Forelimb muscle (tissue), 1 donor: Measurements from ENCODE around the gene RAB7A. TPM values are rescaled to one million over a fixed set of nuclear protein-coding genes. Genes with fewer than 3 reads are reported as not detected.
"Not testable (repeated sequence)": the region's sequence is repeated elsewhere in the genome, so short reads cannot be mapped to it uniquely, and the experiment has no call there.

Experiments
- DNase-seq: peaks from one replicate; pipeline ENCODE4 v3.0.0-alpha.2; 2013; ENCODE audit warnings: low read depth
- polyA plus RNA-seq: library from polyadenylated mRNA; unstranded; fragments of 120-200 nt; gene quantifications from one replicate; pipeline ENCODE4 v1.2.1, GENCODE V29; 2013; ENCODE audit not compliant: insufficient read length

RAB7A gene
- polyA plus RNA-seq, 1 donor, result 134 TPM

DNA sequence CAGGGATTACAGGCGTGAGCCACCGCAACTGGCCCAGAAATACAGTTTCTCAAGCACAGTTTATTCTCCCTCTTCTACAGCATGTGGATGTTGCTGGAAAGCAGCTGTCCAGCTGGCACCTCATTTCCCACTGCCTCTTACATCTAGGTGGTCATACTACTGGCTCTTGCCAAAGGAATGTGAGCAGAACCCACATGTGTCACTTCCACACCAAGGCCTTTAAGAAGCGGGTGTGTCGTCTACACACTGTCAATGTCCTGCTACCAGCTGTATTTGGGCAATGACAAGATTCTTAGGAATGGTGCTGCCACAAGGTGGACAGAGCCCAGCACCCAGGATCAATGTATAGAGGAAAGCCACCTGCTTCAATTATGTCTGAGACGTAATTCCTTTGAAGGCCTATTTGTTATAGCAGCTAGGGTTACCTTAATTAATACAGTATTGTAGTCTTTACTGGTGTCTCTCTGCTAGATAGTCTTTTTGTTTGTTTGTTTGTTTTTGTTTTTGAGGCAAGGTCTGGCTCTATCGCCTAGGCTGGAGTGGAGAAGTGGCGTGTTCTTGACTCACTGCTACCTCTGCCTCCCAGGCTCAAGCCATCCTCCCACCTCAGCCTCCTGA is 15.1 kb upstream of the RAB7A start:
- no peak for DNase-seq

DNA sequence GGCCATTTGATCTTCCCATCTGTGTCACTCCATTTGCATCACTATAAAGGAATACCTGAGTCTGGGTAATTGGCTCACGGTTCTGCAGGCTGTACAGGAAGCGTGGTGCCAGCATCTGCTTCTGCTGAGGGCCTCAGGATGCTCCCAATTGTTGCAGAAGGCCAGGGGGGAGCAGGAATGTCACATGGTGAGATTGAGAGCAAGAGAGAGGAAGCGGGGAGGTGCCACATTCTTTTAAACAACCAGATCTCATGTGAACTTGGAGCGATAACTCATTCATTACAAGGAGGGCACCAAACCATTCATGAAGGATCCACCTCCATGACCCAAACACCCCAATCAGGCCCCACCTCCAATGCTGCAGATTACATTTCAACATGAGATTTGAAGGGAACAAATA is 13.1 kb upstream of the RAB7A start:
- no peak for DNase-seq

DNA sequence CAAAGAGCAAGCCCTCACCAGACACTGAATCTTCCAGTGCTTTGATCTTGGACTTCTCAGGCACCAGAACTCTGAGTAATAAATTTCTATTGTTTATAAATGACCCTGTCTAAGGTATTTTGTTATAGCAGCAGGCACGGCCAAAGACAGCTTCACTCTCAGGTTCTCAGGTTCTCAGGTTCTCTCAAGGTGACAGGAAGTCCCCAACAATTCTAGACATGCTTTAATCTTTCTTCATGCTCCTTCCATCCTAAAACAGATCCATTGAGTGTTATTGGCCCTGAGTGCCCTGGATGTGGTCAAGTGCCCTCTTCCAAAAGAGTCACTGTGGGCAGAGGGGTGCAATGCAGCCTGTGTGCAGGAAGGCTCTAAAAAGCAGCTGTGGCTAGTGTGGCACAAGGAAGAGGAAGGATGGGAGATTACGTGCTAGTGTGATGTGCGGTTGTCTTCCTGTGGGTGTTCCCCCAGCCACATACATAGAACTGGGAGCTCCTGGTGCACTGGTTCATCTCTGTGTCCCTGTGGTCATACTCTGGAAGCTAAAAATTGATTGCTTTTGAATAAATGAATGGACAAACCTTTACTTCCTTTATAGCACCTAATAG is 11.0 kb upstream of the RAB7A start:
- DNase-seq, result no peak

DNA sequence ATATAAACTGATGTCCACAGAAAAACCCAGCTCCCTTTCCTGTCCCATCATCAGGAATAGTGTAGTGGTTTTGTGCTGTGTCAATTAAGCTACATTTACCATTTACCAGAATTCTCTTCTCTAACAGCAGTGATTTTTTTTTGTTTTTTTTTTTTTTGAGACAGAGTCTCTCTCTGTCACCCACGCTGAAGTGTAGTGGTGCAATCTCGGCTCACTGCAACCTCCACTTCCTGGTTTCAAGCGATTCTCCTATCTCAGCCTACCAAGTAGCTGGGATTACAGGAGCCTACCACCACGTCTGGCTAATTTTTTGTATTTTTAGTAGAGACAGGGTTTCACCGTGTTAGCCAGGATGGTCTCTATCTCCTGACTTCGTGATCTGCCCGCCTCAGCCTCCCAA is 7.1 kb upstream of the RAB7A start:
- DNase-seq, result not testable (repeated sequence)

DNA sequence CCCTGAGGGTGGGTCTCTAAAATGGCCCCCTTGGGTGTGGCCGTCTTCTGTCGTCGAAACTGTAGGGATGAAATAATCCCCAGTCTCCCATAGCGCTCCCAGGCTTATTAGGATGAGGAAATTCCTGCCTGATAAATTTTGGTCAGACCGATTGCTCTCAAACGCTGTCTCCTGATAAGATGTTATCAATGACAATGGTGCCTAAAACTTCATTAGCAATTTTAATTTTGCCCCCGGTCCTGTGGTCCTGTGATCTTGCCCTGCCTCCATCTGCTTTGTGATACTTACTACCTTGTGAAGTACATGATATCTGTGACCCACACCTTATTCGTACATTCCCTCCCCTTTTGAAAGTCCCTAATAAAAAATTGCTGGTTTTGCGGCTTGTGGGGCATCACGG is 5.1 kb upstream of the RAB7A start:
- no peak for DNase-seq

DNA sequence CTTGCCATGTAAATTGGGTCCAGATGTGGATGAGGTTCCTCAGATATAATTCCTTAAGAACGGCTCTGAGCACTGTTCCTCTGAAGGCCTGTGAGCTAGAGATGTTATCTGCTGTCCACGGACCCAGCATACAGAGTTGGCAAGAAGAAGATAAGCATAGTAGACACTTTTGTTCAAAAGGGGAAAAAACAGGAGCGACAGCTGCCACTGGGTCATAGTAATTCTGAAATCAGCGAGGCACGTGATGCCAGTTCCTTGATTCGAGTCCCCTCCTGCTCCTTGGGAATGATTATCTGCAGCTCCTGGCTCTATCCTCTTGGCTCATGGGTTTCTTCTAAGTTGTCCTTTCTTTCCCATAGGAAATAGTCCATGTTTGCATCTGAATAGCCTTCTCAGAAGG is 2.5 kb upstream of the RAB7A start:
- DNase-seq, result no peak

DNA sequence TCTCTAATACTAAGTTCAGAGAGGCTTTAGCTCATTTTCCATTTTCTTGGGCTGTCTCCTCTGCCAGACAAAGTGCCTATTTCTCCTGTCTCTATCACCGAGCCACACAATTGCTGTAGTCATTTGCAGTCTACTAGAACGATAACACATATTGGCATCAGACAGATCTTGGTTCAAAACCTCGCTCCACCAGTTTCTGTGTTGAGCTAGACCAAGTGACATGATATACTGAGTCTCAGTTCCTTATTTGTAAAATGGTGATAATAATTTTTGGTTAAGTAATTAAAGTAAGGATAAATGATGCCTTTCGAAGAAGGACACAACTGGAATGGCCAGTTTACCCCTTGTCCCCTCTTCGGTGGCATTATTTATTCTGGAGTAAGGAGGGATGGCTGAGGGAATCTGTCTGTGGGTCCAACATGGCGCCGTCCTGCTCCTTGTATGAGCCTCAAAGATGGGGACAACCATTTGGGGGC is 398 bp upstream of the RAB7A start:
- no peak for DNase-seq

DNA sequence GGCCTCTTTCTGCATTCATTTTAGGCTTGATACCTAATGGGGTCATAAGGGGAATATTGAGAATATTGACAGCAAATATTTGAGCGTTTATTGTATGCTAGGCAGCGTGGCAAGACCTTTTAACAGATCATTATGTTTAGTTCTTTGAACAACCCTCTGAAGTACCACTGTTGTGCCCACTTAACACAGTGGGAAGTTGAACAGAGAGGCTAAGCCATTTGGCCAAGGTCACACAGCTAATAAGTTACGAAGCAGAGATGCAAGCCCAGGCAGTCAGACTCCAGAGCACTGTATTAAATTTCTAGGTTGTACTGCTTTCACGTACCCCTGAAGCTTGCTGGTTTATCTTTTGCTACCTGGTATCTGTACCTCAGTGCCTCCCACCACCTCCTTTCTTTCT is 1.1 kb downstream of the RAB7A start:
- no peak for DNase-seq

DNA sequence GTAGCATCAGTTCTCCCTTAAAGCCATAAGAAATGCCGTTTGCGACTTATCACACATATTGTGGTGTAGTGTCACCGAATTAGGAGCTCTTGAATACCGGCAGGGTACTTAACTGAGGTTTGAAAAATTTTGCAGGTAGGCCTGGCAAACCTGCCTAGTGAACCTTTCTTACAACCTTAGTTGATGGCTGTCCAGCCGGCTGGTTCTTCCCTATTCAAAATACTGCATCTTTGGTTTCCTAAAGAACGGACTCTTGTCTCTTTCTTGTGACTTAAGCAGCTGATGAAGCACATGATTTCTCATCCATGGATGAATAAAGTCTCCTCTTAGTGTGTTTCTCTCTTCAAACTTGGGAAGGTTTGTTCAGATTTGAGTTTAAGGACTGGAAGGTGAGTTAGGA is 1.5 kb downstream of the RAB7A start:
- no peak for DNase-seq

DNA sequence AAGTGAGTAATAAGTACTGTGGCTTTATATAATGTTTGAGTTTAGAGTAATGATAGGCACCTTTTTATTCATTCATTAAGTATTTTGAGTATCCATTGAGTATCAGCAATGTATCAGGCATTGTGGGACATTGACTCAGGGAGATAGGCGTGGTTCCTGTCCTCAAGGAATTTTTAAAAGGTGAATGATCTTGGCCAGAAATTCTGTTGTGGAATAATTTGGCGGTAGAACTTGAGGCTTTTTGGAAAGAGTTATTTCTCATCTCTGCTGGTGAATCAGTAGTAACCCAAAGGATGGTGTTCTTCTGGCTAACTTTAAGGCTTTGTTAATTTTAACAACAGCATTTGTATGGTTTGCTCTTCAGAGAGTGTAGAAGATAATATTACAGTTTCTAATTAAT is 2.0 kb downstream of the RAB7A start:
- DNase-seq, result no peak

DNA sequence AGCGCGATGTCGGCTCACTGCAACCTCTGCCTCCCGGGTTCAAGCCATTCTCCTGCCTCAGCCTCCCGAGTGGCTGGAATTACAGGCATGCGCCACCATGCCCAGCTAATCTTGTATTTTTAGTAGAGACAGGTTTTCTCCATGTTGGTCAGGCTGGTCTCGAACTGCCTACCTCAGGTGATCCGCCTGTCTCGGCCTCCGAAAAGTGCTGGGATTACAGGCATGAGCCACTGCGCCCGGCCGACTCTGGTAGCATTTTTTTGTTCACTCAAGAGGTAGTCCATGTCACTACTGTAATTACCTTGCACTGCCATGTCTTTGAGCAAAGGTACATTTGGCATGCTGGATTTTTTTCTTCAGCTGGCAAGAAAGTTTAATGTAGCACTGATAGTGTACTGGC is 2.5 kb downstream of the RAB7A start:
- not testable (repeated sequence) for DNase-seq

DNA sequence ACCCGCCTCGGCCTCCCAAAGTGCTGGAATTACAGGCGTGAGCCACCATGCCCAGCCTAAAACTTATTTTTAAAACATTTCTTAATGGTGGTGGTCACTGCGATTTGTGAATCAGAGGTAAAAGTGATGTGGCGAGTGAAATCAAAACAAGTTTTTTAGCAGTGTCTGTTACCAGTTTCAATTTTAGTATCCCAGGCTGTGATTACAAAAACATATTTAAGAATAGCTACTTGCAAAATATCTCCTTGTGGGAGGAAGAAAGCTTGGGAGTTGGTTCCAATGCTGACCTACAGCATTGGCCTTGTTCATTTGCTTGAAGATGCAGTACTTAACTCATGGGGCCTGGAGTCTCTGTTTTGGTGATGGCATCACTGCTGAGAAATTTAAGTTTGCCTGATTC is 4.5 kb downstream of the RAB7A start:
- no peak for DNase-seq

DNA sequence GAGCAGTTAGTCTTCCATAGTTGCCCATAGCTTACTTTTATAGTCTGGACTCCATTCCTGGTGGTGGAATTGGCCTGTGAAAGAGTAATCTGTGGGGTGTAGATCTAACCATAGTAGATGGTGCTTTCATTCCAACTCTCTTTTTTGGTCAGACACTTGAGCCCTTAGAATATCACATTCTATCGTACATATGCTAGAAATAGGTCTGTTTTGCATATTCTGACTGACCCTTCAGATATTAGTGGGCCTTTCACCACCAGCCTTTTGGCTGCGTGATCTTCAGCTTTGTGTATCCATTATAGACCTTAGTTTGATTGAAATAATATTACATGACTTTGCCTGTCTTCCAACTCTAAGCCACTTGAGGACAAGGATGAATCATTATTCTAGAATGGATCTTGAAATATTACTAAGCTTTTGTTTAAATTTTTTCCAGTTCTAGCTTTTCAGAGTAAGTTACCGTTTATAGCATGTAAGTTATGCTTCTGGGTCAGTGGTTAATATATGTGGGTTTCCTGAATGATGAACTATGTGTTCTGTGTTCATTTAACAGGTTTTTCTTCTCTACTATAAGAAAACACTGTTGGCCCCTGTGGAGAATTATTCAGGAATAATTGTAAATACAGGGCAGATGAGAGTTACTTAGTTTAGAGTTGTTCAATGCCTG is 8.7 kb downstream of the RAB7A start:
- no peak for DNase-seq

DNA sequence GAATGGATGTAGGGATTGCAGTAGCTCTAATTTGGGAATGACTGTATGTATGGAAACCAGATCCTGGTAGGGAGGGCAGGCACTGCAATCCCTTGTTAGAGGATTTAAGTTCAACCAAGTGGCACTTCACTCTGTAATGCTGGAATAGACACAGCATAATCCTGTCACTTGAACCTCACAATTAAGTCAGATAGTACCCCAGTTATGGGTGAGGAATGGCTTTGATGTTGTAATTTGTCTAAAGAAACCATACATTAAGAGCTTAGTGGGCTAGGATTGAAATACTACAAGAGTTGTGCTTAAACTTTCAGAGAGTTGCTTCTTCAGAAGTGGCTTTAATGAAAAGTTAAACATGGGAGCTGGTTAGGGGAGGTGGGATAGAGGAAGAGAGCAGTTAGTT is 9.3 kb downstream of the RAB7A start:
- no peak for DNase-seq

DNA sequence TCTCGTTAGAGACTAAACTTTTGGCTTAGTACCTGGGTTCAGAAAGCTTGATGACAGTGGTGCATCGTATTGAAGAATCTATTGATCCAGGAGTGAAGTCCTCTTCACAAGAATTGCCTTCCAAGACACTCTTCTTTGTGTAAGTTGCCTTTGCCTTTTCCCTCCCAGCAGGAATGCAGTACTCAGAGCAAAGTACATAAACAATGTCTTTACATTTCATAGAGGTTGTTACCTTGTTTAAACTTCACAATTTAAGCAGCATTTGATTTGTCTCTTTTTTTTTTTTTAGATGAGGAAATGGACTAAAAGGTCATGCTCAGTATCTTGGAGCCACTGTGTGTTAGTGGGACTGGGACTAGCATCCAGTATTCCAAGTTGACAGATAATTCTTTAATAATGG is 9.9 kb downstream of the RAB7A start:
- DNase-seq, result no peak

DNA sequence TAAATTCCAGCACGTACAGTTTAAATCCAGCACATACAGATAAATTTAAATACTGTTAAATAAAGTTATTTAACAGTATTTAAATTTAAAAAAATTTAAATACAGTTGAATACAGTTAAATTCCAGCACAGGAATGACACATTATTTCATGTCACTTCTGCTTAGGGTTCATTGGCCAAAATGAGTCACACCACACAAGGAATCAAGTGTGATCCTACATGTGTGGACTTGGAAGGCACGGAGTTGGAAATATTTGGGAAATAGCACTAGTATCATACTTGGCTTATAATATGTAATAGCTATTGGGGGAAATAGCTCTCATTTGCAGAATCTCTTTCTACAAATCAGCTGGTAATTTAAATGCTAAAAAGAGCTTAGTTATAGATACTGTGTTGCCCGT is 10.6 kb downstream of the RAB7A start:
- DNase-seq, result no peak

DNA sequence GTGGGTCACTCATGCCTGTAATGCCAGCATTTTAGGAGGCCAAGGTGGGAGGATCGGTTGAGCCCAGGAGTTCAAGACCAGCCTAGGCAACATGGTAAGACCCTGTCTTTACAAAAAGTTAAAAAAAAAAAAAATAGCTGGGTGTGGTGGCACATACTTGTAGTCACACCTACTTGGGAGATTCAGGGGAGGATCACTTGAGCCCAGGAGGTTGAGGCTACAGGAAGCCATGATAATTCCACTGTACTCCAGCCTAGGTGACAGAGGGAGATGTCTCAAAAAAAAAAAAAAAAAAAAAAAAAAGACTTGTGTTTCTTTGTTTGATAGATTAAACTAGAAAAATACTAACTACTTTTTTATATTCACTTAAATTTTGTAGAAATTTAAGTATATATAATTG is 14.6 kb downstream of the RAB7A start:
- DNase-seq, result no peak

DNA sequence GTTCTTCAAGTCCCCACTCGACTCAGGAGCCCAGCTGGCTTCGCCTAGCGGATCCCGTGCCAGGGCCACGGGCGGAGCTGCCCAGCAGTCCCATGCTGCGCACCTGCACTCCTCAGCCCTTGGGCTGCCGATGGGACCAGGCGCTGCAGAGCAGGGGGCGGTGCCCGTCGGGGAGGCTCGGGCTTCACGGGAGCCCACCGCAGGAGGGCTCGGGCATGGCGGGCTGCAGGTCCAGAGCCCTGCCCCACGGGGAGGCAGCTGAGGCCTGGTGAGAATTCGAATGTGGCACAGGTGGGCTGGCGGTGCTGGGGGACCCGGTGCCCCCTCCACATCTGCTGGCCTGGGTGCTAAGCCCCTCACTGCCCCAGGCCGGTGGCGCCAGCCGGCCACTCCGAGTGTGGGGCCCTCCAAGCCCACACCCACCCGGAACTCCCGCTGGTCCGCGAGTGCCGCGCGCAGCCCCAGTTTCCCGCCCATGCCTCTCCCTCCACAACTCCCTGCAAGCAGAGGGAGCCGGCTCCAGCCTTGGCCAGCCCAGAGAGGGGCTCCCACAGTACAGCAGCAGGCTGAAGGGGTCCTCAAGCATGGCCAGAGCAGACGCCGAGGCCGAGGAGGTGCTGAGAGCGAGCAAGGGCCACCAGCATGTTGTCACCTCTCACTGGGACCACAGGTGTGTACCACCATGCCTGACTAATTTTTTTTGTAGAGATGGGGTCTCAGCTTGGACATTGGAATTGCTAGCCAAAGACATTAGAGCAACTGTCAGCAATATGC is 17.0 kb downstream of the RAB7A start:
- DNase-seq, result no peak

DNA sequence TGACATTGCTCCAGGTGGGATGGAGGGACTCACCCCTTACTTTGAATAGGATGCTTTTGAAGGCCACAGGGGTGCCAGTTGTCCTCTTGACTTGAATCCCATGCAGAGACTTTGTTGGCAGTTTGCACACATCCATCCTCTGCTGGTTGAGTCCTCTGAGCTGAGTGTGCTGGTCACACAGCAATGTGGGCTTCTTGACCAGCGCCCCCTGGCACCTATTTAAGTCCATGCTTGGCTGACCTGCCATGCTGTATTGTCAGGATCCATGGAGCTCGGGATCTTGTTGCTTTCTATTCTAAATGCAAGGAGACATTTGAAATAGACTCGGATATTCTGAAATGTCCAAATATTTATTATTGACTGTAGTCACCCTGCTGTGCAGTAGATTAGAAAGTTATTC is 19.8 kb downstream of the RAB7A start:
- DNase-seq, result no peak

DNA sequence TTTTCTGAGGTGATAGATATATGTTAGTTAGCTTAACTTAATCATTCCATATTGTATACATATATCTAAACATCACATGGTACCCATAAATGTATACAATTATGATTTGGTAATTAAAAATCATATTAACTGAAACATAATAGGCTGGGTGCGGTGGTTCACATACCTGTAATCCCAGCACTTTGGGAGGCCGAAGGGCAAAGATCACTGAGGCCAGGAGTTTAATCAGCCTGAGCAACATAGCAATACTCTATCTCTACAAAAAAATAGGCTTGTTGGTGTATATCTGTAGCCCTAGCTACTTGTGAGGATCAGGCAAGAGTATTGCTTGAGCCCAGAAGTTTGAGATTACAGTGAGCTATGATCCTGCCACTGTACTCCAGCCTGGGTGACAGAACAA is 20.9 kb downstream of the RAB7A start:
- DNase-seq, result no peak

DNA sequence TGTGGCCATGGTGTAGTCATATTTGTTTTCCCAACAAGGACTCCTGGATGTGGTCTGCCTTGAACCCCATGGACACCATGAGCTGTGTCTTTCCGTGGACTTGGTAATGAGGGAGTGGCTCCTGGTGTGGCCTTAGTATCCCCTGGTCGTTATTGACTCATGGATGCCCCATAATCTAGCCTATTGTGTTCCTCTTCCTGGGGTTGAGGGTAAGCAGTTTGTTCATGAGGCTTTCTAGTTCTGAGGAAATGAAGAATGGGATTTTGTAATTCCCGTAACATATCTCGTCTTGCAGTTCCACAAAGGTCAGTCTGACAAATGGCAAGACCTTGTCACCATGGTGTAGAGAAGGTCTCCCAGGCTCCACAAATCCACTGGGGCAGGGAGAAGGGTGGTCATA is 22.6 kb downstream of the RAB7A start:
- DNase-seq, result no peak

DNA sequence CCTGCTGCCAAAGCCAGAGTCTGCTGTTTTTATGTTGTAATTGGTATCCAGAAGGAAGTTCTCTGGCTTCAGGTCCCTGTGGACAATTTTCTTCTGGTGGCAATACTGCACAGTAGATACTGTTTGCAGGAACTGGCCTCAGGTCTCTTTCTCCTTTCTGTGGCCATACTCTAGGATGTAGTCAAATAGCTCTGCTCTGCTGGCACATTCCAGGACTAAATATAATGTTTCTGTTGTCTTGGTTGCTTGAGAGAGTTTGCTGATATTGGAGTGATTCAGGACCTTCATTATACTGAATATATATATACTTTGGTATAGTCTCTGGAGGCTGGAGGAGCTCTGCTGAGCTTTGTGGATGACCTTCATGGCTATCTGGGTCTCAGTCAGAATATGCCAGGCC is 23.1 kb downstream of the RAB7A start:
- DNase-seq, result no peak

DNA sequence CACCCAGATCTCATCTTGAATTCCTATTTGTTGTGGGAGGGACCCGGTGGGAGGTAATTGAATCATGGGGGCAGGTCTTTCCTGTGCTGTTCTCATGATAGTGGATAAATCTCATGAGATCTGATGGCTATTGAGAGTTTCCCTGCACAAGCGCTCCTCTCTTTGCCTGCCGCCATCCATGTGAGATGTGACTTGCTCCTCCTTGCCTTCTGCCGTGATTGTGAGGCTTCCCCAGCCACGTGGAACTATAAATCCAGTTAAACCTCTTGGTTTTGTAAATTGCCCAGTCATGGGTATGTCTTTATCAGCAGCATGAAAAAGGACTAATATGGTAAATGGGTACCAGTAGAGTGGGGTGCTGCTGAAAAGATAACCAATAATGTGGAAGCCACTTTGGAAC is 23.6 kb downstream of the RAB7A start:
- DNase-seq, result not testable (repeated sequence)
